CD8-positive, alpha-beta memory T cell (primary cell): Measurements from ENCODE around the gene IMP4. TPM values are rescaled to one million over a fixed set of nuclear protein-coding genes. Genes with fewer than 3 reads are reported as not detected.

Source experiments
- CTCF ChIA-PET: fragments of 350-600 bp; sonication (Branson Sonifier 250); formaldehyde crosslinking; loops from one replicate; lab custom pipeline; 2021; ENCODE audit warnings: antibody characterized with exemption; lab: Charles Lee
- POLR2A ChIA-PET: fragments of 350-600 bp; sonication (Branson Sonifier 250); formaldehyde crosslinking; loops from one replicate; lab custom pipeline; 2021; ENCODE audit warnings: antibody characterized with exemption; lab: Charles Lee
- DNase-seq, 5 donors: peaks; one replicate each; pipeline versions ENCODE4 v3.0.0 to v3.0.0-alpha.2; 2020 to 2022; ENCODE audit warnings: mixed read lengths in 1 of 5
- H3K27ac ChIP-seq: one replicate; pipeline ENCODE4 v1.7.0; 2013; ENCODE audit warnings: low read depth, mild to moderate bottlenecking, low read length, moderate library complexity
- H3K27me3 ChIP-seq: 2 replicates; pipeline ENCODE4 v1.7.0; 2013; ENCODE audit warnings: low read length, mild to moderate bottlenecking; ENCODE audit not compliant: insufficient read depth, poor library complexity, severe bottlenecking
- H3K36me3 ChIP-seq: 2 replicates; pipeline ENCODE4 v1.7.0; 2013; ENCODE audit warnings: mild to moderate bottlenecking, low read length, moderate library complexity; ENCODE audit not compliant: insufficient read depth
- H3K4me1 ChIP-seq: 2 replicates; pipeline ENCODE4 v1.7.0; 2013; ENCODE audit warnings: mild to moderate bottlenecking, low read length, moderate library complexity; ENCODE audit not compliant: insufficient read depth
- H3K4me3 ChIP-seq: 2 replicates; pipeline ENCODE4 v1.7.0; 2013; ENCODE audit warnings: mild to moderate bottlenecking, low read length
- H3K9me3 ChIP-seq: 2 replicates; pipeline ENCODE4 v1.7.0; 2013; ENCODE audit warnings: mild to moderate bottlenecking, low read length
- H3K27ac Mint-ChIP-seq, 8 donors: one replicate each; pipeline ENCODE4 v1.8.0; 2020 to 2021; ENCODE audit warnings: mixed read lengths in 8 of 8, mild to moderate bottlenecking in 6 of 8, inconsistent platforms in 3 of 8, moderate library complexity in 3 of 8
- H3K27me3 Mint-ChIP-seq, 2 donors: one replicate each; pipeline ENCODE4 v1.8.0; 2020 to 2021; ENCODE audit warnings: mixed read lengths in 2 of 2, mild to moderate bottlenecking in 1 of 2, moderate library complexity in 1 of 2
- H3K36me3 Mint-ChIP-seq, 3 donors: one replicate each; pipeline ENCODE4 v1.8.0; 2020 to 2021; ENCODE audit warnings: mixed read lengths in 3 of 3, inconsistent platforms in 1 of 3, mild to moderate bottlenecking in 1 of 3
- H3K4me1 Mint-ChIP-seq, 3 donors: one replicate each; pipeline ENCODE4 v1.8.0; 2020 to 2021; ENCODE audit warnings: mixed read lengths in 3 of 3, inconsistent platforms in 1 of 3, mild to moderate bottlenecking in 1 of 3
- H3K4me3 Mint-ChIP-seq, 7 donors: one replicate each; pipeline ENCODE4 v1.8.0; 2020 to 2021; ENCODE audit warnings: mixed read lengths in 7 of 7, mild to moderate bottlenecking in 6 of 7, moderate library complexity in 4 of 7, inconsistent platforms in 2 of 7
- H3K9me3 Mint-ChIP-seq, 5 donors: one replicate each; pipeline ENCODE4 v1.8.0; 2020 to 2022; ENCODE audit warnings: mixed read lengths in 5 of 5, mild to moderate bottlenecking in 3 of 5, moderate library complexity in 2 of 5, inconsistent platforms in 1 of 5
- polyA plus RNA-seq: library from polyadenylated mRNA; unstranded; fragments of 300-500 nt; fragmentation: Illumina TruSeq; gene quantifications from one replicate; pipeline ENCODE4 v1.2.3, GENCODE V29; 2021
- total RNA-seq, 2 experiments: library from RNA; stranded (reverse); gene quantifications; one replicate each; pipeline ENCODE4 v1.2.3, GENCODE V29; 2021

IMP4 gene
- total and polyA plus RNA-seq, 3 experiments from 2014 or later: 86.8 to 239 (median 227) TPM

- H3K4me1 Mint-ChIP-seq: peaks cover 42 to 55% (median 52%) of the 10 kb centered on the region in 3 donors
- H3K9me3 Mint-ChIP-seq: no peaks in the 10 kb centered on the region
- Histone ChIP-seq H3K4me1 (peaks cover 30% of the 10 kb centered on the region), H3K27ac (no peak overlapping the region), H3K27me3 (no peaks in the 10 kb centered on the region), H3K4me3 (peak overlapping the region; percentile 2), H3K36me3 (no peaks in the 10 kb centered on the region), H3K9me3 (no peaks in the 10 kb centered on the region)
- CTCF ChIA-PET: interaction anchor here (2.0 kb wide), 1 partner anchor 189 kb away, joined by 5 read pairs; the partner anchor contains the start of gene SMPD4
- H3K27ac Mint-ChIP-seq: peak overlapping the region; percentile 85 to 97 (median 96)
- DNase-seq: peak; percentile 25 to 66 (median 51)
- POLR2A ChIA-PET: interaction anchor here (0.7 to 3.1 kb wide), 2 partner anchors 15 to 28 kb away, joined by 3 to 16 read pairs; partner anchors contain the start of genes IMP4 and PTPN18
- no peaks in the 10 kb centered on the region for H3K27me3 Mint-ChIP-seq
- H3K36me3 Mint-ChIP-seq: peaks cover 3 to 18% (median 5%) of the 10 kb centered on the region in 3 donors
- peak overlapping the region; percentile 92 to 97 (median 95) for H3K4me3 Mint-ChIP-seq
Measured at GRCh38 chr2:130370490-130370889, 27.8 kb downstream of the IMP4 start.

- Histone ChIP-seq H3K4me3 (peak overlapping the region; percentile 85), H3K4me1 (peaks cover 31% of the 10 kb centered on the region), H3K27me3 (no peaks in the 10 kb centered on the region), H3K27ac (peak overlapping the region; percentile 76), H3K36me3 (no peaks in the 10 kb centered on the region), H3K9me3 (no peaks in the 10 kb centered on the region)
- Mint-ChIP-seq H3K27me3 (no peaks in the 10 kb centered on the region), H3K27ac (peak overlapping the region; percentile 85 to 97 (median 96)), H3K36me3 (peaks cover 5 to 26% (median 7%) of the 10 kb centered on the region in 3 donors), H3K9me3 (no peaks in the 10 kb centered on the region), H3K4me1 (peaks cover 51 to 67% (median 64%) of the 10 kb centered on the region in 3 donors), H3K4me3 (peak overlapping the region; percentile 92 to 97 (median 95))
- DNase-seq: no peak
- ChIA-PET POLR2A (interaction anchor here (3.1 kb wide), 1 partner anchor 29 kb away, joined by 16 read pairs; the partner anchor contains the start of gene IMP4), CTCF (interaction anchor here (1.0 to 2.0 kb wide), 3 partner anchors 16 to 191 kb away, joined by 3 to 6 read pairs (median 5); partner anchors contain the start of genes PTPN18 and SMPD4)
Measured at GRCh38 chr2:130371723-130372054, 29.0 kb downstream of the IMP4 start.

GRCh38 chr2:130372055-130372832 lies 29.5 kb downstream of the IMP4 start:
- Mint-ChIP-seq H3K27ac (peak overlapping the region; percentile 85 to 97 (median 96)), H3K4me3 (peak overlapping the region; percentile 92 to 97 (median 95)), H3K36me3 (peaks cover 5 to 26% (median 7%) of the 10 kb centered on the region in 3 donors), H3K9me3 (no peaks in the 10 kb centered on the region), H3K4me1 (peaks cover 56 to 73% (median 69%) of the 10 kb centered on the region in 3 donors), H3K27me3 (no peaks in the 10 kb centered on the region)
- Histone ChIP-seq H3K4me1 (peaks cover 35% of the 10 kb centered on the region), H3K4me3 (peak overlapping the region; percentile 85), H3K27me3 (no peaks in the 10 kb centered on the region), H3K36me3 (no peaks in the 10 kb centered on the region), H3K9me3 (no peaks in the 10 kb centered on the region), H3K27ac (peak overlapping the region; percentile 76)
- ChIA-PET CTCF (interaction anchor here (0.8 to 2.0 kb wide), 9 partner anchors 11 to 191 kb away, joined by 3 to 23 read pairs (median 4); partner anchors contain the start of genes IMP4, MZT2B, PTPN18 and SMPD4), POLR2A (interaction anchor here (0.7 to 3.1 kb wide), 3 partner anchors 19 to 30 kb away, joined by 3 to 17 read pairs (median 16); partner anchors contain the start of gene IMP4)
- DNase-seq: peak; percentile 57 to 80 (median 70)

GRCh38 chr2:130372833-130373807 lies 30.4 kb downstream of the IMP4 start:
- H3K9me3 Mint-ChIP-seq: no peaks in the 10 kb centered on the region
- no peaks in the 10 kb centered on the region for H3K9me3 ChIP-seq
- peak overlapping the region; percentile 76 for H3K27ac ChIP-seq
- peaks cover 61 to 82% (median 78%) of the 10 kb centered on the region in 3 donors for H3K4me1 Mint-ChIP-seq
- peak overlapping the region; percentile 85 for H3K4me3 ChIP-seq
- peaks cover 5 to 27% (median 7%) of the 10 kb centered on the region in 3 donors for H3K36me3 Mint-ChIP-seq
- no peak for DNase-seq
- H3K4me1 ChIP-seq: peaks cover 35% of the 10 kb centered on the region
- no peaks in the 10 kb centered on the region for H3K27me3 Mint-ChIP-seq
- H3K27me3 ChIP-seq: no peaks in the 10 kb centered on the region
- ChIA-PET CTCF (interaction anchor here (0.8 to 1.5 kb wide), 9 partner anchors 10 to 192 kb away, joined by 3 to 23 read pairs (median 4); partner anchors contain the start of genes IMP4, MZT2B, PTPN18 and SMPD4), POLR2A (interaction anchor here (0.7 to 1.9 kb wide), 2 partner anchors 20 to 31 kb away, joined by 3 to 17 read pairs; partner anchors contain the start of gene IMP4)
- no peaks in the 10 kb centered on the region for H3K36me3 ChIP-seq
- H3K4me3 Mint-ChIP-seq: peak overlapping the region; percentile 79 to 97 (median 93)
- peak overlapping the region; percentile 57 to 93 (median 86) for H3K27ac Mint-ChIP-seq

GRCh38 chr2:130373808-130374365 lies 31.2 kb downstream of the IMP4 start:
- Mint-ChIP-seq H3K4me1 (peaks cover 61 to 89% (median 86%) of the 10 kb centered on the region in 3 donors), H3K9me3 (no peaks in the 10 kb centered on the region), H3K27ac (peak overlapping the region; percentile 57 to 93 (median 86)), H3K4me3 (peak overlapping the region in 6 of 7 donors; percentile 79 to 97 (median 94)), H3K36me3 (peaks cover 5 to 27% (median 7%) of the 10 kb centered on the region in 3 donors), H3K27me3 (no peaks in the 10 kb centered on the region)
- no peak for DNase-seq
- no peak overlapping the region for H3K27ac ChIP-seq
- no peaks in the 10 kb centered on the region for H3K9me3 ChIP-seq
- ChIA-PET CTCF (interaction anchor here (1.0 to 1.5 kb wide), 5 partner anchors 9 to 193 kb away, joined by 3 to 7 read pairs (median 4); partner anchors contain the start of genes MZT2B and SMPD4), POLR2A (interaction anchor here (0.5 to 1.9 kb wide), 2 partner anchors 10 to 32 kb away, joined by 3 to 17 read pairs; partner anchors contain the start of gene IMP4)
- peaks cover 39% of the 10 kb centered on the region for H3K4me1 ChIP-seq
- no peaks in the 10 kb centered on the region for H3K36me3 ChIP-seq
- H3K4me3 ChIP-seq: no peak overlapping the region
- no peaks in the 10 kb centered on the region for H3K27me3 ChIP-seq

GRCh38 chr2:130374587-130375290 lies 32.0 kb downstream of the IMP4 start:
- no peak for DNase-seq
- peak overlapping the region in 6 of 7 donors; percentile 37 to 97 (median 68) for H3K4me3 Mint-ChIP-seq
- H3K27me3 ChIP-seq: no peaks in the 10 kb centered on the region
- no peaks in the 10 kb centered on the region for H3K36me3 ChIP-seq
- H3K4me3 ChIP-seq: no peak overlapping the region
- ChIA-PET CTCF (interaction anchor here (1.1 kb wide), 1 partner anchor 30 kb away, joined by 3 read pairs; no protein-coding TSS in a partner anchor), POLR2A (interaction anchor here (0.5 kb wide), 1 partner anchor 9 kb away, joined by 3 read pairs; no protein-coding TSS in a partner anchor)
- peak overlapping the region in 6 of 8 donors; percentile 13 to 91 (median 58) for H3K27ac Mint-ChIP-seq
- H3K27ac ChIP-seq: no peak overlapping the region
- no peaks in the 10 kb centered on the region for H3K27me3 Mint-ChIP-seq
- H3K9me3 ChIP-seq: no peaks in the 10 kb centered on the region
- peaks cover 42% of the 10 kb centered on the region for H3K4me1 ChIP-seq
- H3K4me1 Mint-ChIP-seq: peaks cover 68 to 94% (median 92%) of the 10 kb centered on the region in 3 donors
- peaks cover 5 to 31% (median 7%) of the 10 kb centered on the region in 3 donors for H3K36me3 Mint-ChIP-seq
- no peaks in the 10 kb centered on the region for H3K9me3 Mint-ChIP-seq
